Activated CD4-positive, alpha-beta T cell treated with anti-CD3 and anti-CD28 coated beads, Interleukin-2, amount 10 ng/mL, durations not matched to agents 24 days and 14 days (primary cell): Measurements from ENCODE around the gene PHGDH. TPM values are rescaled to one million over a fixed set of nuclear protein-coding genes. Genes with fewer than 3 reads are reported as not detected.

ENCODE experiments used
- DNase-seq: peaks from one replicate; pipeline ENCODE4 v3.0.0; 2022
- H3K27ac Mint-ChIP-seq: one replicate; pipeline ENCODE4 v1.8.0; 2022; ENCODE audit warnings: mild to moderate bottlenecking, mixed read lengths
- H3K27me3 Mint-ChIP-seq: one replicate; pipeline ENCODE4 v1.8.0; 2022; ENCODE audit warnings: mixed read lengths
- H3K36me3 Mint-ChIP-seq: one replicate; pipeline ENCODE4 v1.8.0; 2022; ENCODE audit warnings: low read depth, mild to moderate bottlenecking, mixed read lengths
- H3K4me1 Mint-ChIP-seq: one replicate; pipeline ENCODE4 v1.8.0; 2021; ENCODE audit warnings: mixed read lengths
- H3K4me3 Mint-ChIP-seq: one replicate; pipeline ENCODE4 v1.8.0; 2022; ENCODE audit warnings: mild to moderate bottlenecking, moderate library complexity, mixed read lengths
- H3K9me3 Mint-ChIP-seq: one replicate; pipeline ENCODE4 v1.8.0; 2021; ENCODE audit warnings: mixed read lengths
- intact Hi-C: fragments of 100-400 bp; cut with micrococcal nuclease; formaldehyde crosslinking; loops from one replicate; pipeline ENCODE4 v1.15.1; 2023
- total RNA-seq: library from RNA; stranded (reverse); gene quantifications from 2 replicates; pipeline ENCODE4 v1.2.3, GENCODE V29; 2022

Gene PHGDH
- total RNA-seq, 1 donor from 2014 or later = 51.5 TPM

- Mint-ChIP-seq H3K27me3 (peaks cover 51% of the 10 kb centered on the region), H3K36me3 (no peaks in the 10 kb centered on the region), H3K9me3 (no peaks in the 10 kb centered on the region), H3K4me3 (no peak within 1 kb of the TSS), H3K27ac (no peak within 1 kb of the TSS), H3K4me1 (peaks cover 3% of the 10 kb centered on the region)
- DNase-seq = no peak
- intact Hi-C loops = no loop called here
Measured at GRCh38 chr1:119768778-119769177, 57.0 kb downstream of the PHGDH start, which contains the start of gene HMGCS2. Gene HMGCS2, minus strand, starts transcription at chr1:119768905. Its CDS starts 61 bp downstream, at chr1:119768844.

DNA sequence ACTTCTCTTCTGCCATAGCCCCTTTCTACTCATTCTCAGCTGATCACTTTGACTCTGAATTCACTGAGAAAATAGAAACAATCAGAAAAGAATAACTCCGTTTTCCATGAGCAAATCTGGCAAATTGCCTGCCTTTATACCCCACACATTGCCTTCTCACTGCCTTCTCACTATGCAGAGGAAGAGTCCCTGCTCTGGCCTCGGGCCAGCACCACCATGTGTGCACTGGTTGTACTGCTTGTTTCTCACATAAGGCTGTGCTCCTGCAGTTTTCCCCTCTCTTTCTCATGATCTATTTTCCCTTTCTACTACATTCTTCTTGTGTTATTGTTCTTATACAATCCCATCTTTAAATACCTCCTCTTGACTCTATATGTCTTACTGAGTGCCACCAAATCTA lies 59.3 kb downstream of the PHGDH start:
- Mint-ChIP-seq H3K27ac (no peak overlapping the region), H3K4me1 (peaks cover 3% of the 10 kb centered on the region), H3K27me3 (peaks cover 36% of the 10 kb centered on the region), H3K36me3 (no peaks in the 10 kb centered on the region), H3K9me3 (no peaks in the 10 kb centered on the region), H3K4me3 (no peak overlapping the region)
- DNase-seq = no peak
- intact Hi-C loops = no loop called here

GRCh38 chr1:119771770-119772169 lies 60.0 kb downstream of the PHGDH start:
- intact Hi-C loops = no loop called here
- Mint-ChIP-seq H3K4me1 (peaks cover 3% of the 10 kb centered on the region), H3K36me3 (no peaks in the 10 kb centered on the region), H3K27me3 (peaks cover 33% of the 10 kb centered on the region), H3K4me3 (no peak overlapping the region), H3K9me3 (no peaks in the 10 kb centered on the region), H3K27ac (no peak overlapping the region)
- no peak for DNase-seq

DNA sequence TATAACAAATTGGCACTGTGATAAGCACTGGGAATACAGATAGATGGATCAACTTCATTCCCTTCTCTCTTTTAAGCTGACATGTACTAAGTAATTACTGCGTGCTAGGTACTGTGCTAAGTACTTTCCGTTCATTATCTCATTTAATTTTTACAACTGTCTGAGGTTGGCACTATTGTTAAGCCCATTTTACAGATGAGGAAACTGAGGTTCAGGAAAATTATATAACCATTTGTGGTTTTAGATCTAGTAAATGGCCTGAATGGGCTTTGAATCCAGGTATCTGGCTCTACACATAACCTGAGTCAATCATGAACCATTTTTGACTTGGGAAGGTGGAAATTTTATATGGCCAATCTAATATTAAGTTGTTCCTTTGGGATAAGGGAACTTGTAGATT lies 60.6 kb downstream of the PHGDH start:
- peaks cover 28% of the 10 kb centered on the region for H3K27me3 Mint-ChIP-seq

DNA sequence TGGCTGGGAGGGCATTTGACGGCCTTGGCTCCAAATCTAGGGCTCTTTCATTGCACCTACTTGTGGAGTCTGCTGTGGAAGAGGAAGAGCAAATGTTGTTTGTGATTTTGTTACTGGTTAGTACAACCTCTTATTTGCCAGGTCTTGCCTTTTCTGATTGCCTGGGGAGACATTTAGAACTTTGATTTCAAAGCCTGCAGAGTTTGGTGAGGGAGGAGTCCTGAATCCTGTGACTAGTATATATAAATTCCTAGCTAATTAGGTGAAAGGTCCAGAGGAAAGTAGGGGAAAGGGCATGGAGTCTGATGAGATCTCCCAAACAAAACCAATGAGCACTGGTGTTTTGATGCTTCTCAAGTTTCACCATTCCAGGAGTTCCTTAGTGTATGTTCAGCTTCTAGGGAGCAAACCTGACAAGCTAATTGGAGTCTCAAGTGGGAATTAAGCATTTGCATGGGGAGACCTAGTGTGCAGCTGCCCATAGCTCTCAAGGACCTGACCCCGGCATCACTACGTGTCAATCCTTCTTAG lies 62.0 kb downstream of the PHGDH start:
- H3K9me3 Mint-ChIP-seq = no peaks in the 10 kb centered on the region
- H3K27ac Mint-ChIP-seq = no peak overlapping the region
- no peaks in the 10 kb centered on the region for H3K4me1 Mint-ChIP-seq
- no peak for DNase-seq
- no peak overlapping the region for H3K4me3 Mint-ChIP-seq
- no peaks in the 10 kb centered on the region for H3K36me3 Mint-ChIP-seq
- H3K27me3 Mint-ChIP-seq = peaks cover 24% of the 10 kb centered on the region
- intact Hi-C loops = no loop called here

More for the DNA sequence above, 60.6 kb downstream of the PHGDH start:
- Mint-ChIP-seq H3K4me3 (no peak overlapping the region), H3K4me1 (no peaks in the 10 kb centered on the region), H3K36me3 (no peaks in the 10 kb centered on the region), H3K9me3 (no peaks in the 10 kb centered on the region), H3K27ac (no peak overlapping the region)
- no peak for DNase-seq
- intact Hi-C loops = no loop called here

DNA sequence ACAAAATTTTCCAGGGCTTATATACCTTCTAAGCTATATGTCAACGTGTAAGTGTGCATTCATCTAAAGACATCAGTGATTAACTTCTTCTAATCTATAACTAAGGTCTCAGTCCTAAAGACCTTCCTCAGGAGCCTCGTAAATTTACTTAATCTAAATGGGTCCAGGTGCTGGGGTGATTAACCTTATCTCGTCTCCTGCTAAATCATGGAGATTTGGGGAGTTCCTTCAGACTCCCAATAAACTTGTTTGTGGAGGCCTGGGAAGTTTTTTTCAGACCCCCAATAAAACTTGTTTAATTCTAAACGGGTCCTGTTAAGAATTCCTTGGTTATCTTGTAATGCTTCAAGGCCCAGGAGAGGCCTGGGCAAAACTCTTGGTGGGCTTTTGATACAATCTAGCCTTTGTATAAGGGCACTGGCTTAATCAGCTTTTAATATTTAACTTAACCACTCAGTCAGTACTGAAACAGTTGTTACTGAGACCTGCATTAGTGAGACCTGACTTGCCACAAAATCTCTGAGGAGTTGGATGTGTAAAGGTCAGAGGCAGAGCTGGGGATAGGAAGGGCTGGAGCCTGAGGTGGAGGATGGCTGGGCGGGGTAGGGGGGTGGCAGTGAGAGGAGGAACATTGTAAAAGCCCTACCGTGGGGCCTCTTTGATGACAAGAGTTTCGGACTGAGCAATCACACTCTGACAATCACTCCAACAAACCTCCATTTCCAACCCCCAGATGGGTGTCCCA lies 63.2 kb downstream of the PHGDH start:
- no peak overlapping the region for H3K4me3 Mint-ChIP-seq
- H3K27ac Mint-ChIP-seq = no peak overlapping the region
- H3K4me1 Mint-ChIP-seq = no peaks in the 10 kb centered on the region
- no peaks in the 10 kb centered on the region for H3K36me3 Mint-ChIP-seq
- intact Hi-C loops = no loop called here
- H3K9me3 Mint-ChIP-seq = no peaks in the 10 kb centered on the region
- no peak for DNase-seq
- H3K27me3 Mint-ChIP-seq = peaks cover 25% of the 10 kb centered on the region

GRCh38 chr1:119778359-119778758 lies 66.6 kb downstream of the PHGDH start:
- H3K36me3 Mint-ChIP-seq = no peaks in the 10 kb centered on the region
- H3K27me3 Mint-ChIP-seq = peaks cover 46% of the 10 kb centered on the region

DNA sequence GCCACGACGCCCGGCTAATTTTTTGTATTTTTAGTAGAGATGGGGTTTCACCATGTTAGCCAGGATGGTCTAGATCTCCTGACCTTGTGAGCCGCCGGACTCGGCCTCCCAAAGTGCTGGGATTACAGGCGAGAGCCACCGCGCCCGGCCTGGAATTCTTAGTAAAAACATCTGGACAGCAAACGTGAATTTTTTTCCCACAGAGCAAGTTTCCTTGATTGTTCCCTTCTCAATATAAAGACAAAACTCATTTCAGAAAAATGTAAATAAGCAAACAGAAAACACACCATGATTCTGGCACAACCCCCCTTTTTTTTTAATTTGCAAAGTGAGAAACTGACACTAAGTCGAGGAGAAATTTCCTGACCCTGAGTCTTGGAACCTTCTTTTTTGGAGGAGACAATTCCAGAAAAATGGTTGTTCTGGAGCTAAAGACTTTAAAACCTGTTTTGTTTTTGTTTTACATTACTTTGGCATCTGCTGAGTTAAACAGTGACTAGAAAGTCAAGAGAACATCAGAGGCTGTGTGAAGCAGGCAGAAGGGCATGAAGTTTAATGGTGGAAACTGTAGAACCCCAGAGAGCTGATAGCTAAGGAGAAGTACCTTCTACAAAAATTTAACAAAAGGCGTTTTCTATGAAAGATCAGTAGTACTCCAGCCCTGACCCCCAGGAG lies 67.3 kb downstream of the PHGDH start:
- Mint-ChIP-seq H3K27me3 (peaks cover 47% of the 10 kb centered on the region), H3K27ac (no peak overlapping the region)
- intact Hi-C loops = no loop called here

More at GRCh38 chr1:119778359-119778758, 66.6 kb downstream of the PHGDH start:
- Mint-ChIP-seq H3K9me3 (no peaks in the 10 kb centered on the region), H3K4me3 (no peak overlapping the region), H3K4me1 (peaks cover 9% of the 10 kb centered on the region), H3K27ac (no peak overlapping the region)
- intact Hi-C loops = no loop called here
- no peak for DNase-seq

GRCh38 chr1:119779869-119780356 lies 68.2 kb downstream of the PHGDH start:
- intact Hi-C loops = no loop called here
- H3K9me3 Mint-ChIP-seq = no peaks in the 10 kb centered on the region
- H3K4me3 Mint-ChIP-seq = no peak overlapping the region
- no peak for DNase-seq
- no peaks in the 10 kb centered on the region for H3K36me3 Mint-ChIP-seq
- peaks cover 21% of the 10 kb centered on the region for H3K4me1 Mint-ChIP-seq
- no peak overlapping the region for H3K27ac Mint-ChIP-seq
- peaks cover 48% of the 10 kb centered on the region for H3K27me3 Mint-ChIP-seq

More for the DNA sequence above, 67.3 kb downstream of the PHGDH start:
- Mint-ChIP-seq H3K36me3 (no peaks in the 10 kb centered on the region), H3K4me3 (no peak overlapping the region), H3K4me1 (peaks cover 16% of the 10 kb centered on the region), H3K9me3 (no peaks in the 10 kb centered on the region)
- DNase-seq = no peak

DNA sequence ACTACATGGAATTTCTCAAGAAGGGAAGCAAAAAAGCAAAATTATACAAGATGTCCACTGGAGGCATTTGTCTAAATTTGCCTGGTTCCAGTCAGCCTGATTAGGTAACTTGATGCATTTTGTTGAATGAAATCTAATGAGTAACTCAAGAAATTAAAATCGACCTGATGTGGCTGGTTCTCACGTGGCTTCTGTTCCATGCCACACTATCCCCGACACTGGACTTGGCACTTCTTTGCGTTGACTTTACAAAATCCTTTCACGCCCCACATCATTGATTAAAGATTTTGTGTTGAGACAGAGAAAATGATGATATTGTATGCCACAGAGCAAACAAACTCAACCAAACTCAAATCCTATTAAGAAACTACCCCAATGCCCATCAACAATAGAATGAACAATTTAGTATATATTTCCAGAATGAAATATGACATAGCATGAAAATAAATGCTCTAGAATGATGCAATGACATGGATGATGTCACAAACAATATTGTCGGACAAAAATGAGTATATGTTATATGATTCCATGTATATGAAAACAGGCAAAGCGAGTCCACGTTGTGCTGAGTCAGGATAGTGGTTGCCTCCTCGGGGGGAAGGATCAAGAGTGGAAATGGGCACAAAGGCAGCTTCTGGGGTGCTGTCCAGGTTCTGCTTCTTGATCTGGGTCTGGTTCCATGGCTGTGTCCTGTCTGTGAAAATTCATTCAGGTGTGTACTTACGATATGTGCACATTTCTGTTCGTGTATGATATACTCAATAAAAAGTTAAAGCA lies 69.9 kb downstream of the PHGDH start:
- H3K4me3 Mint-ChIP-seq = no peak overlapping the region
- H3K27ac Mint-ChIP-seq = no peak overlapping the region
- H3K36me3 Mint-ChIP-seq = no peaks in the 10 kb centered on the region
- H3K4me1 Mint-ChIP-seq = peaks cover 35% of the 10 kb centered on the region
- intact Hi-C loops = no loop called here
- H3K9me3 Mint-ChIP-seq = no peaks in the 10 kb centered on the region
- no peak for DNase-seq
- H3K27me3 Mint-ChIP-seq = peaks cover 45% of the 10 kb centered on the region

- H3K27ac Mint-ChIP-seq = peak overlapping the region; percentile 48
- no peak overlapping the region for H3K4me3 Mint-ChIP-seq
- H3K4me1 Mint-ChIP-seq = peaks cover 41% of the 10 kb centered on the region
- intact Hi-C loops = no loop called here
- DNase-seq = no peak
- H3K9me3 Mint-ChIP-seq = no peaks in the 10 kb centered on the region
- H3K36me3 Mint-ChIP-seq = no peaks in the 10 kb centered on the region
- H3K27me3 Mint-ChIP-seq = peaks cover 45% of the 10 kb centered on the region
Measured at GRCh38 chr1:119782631-119783325, 71.0 kb downstream of the PHGDH start.

DNA sequence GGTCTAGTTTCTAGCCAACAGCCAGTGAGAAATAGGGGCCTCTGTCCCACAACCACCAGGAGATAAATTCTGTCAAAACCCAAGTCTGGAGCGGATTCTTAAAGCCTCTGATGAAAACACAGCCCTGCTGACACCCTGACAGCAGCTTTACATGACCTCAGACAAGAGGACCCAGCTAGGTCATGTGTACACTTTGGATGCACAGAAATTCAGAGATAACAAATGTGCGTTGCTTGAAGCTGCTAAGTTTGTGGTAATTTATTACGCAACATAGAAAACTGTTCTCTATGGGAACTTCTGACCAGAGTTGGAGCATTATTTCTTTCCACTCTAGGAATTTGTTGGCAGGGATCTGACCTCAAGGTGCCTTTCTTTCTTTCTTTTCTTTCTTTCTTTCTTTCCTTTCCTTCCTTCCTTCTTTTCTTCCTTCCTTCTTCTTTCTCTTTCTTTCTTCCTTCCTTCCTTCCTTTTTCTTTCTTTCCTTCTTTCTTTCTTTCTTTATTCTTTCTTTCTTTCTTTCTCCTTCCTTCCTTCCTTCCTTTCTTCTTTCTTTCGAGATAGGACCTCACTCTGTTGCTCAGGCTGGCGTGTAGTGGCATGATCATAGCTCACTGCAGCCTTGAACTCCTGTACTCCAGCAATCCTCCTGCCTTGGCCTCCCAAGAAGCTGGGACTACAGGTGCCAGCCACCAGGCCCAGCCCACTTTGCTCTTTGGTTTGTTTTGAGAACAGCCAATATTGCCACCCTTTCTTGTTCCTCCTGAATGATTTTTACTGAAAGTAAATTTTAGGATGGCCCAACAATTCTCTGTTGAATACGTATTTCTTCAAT lies 71.8 kb downstream of the PHGDH start:
- Mint-ChIP-seq H3K36me3 (no peaks in the 10 kb centered on the region), H3K4me3 (no peak overlapping the region), H3K27me3 (peaks cover 40% of the 10 kb centered on the region), H3K9me3 (no peaks in the 10 kb centered on the region), H3K4me1 (peaks cover 43% of the 10 kb centered on the region), H3K27ac (no peak overlapping the region)
- DNase-seq = no peak
- intact Hi-C loops = no loop called here
